Testis (tissue), 2 donors: ENCODE results near the gene AMIGO2.
A peak's percentile ranks its signal among the peaks of the same experiment; 100 is the strongest.

Source experiments
- CTCF ChIP-seq, 3 experiments: fragments of 450-650 bp in 2 of 3; fragments of 200-600 bp in 1 of 3; sonication (generic) in 1 of 3; IDR thresholded peaks; one replicate each; pipeline ENCODE4 v1.5.1; 2016 to 2019; ENCODE audit warnings: antibody characterized with exemption in 3 of 3, mild to moderate bottlenecking in 2 of 3, moderate library complexity in 1 of 3
- POLR2A ChIP-seq: fragments of 450-650 bp; IDR thresholded peaks from one replicate; pipeline ENCODE4 v1.6.1; 2017; ENCODE audit warnings: antibody characterized with exemption, mild to moderate bottlenecking, moderate library complexity

- TF ChIP-seq POLR2A, result no peak
- TF ChIP-seq CTCF (IDR thresholded peaks at IDR 0.05), result peak in 2 of 3 experiments; percentile 16 to 43
Measured at GRCh38 chr12:47071241-47071852, 8.4 kb downstream of the AMIGO2 start.
